Measurements from ENCODE around the gene MSRB3. TPM values are rescaled to one million over a fixed set of nuclear protein-coding genes. Genes with fewer than 3 reads are reported as not detected.

Gene MSRB3
- total RNA-seq, 1 donor from 2014 or later, result 125 TPM

GRCh38 chr12:65420941-65421340, 142.5 kb downstream of the MSRB3 start:
- Histone ChIP-seq H3K27ac (replicated peaks) (no peak overlapping the region), H3K4me1 (no peaks in the 10 kb centered on the region), H3K4me3 (no peak overlapping the region), H3K9me3 (replicated peaks) (peaks cover 47% of the 10 kb centered on the region), H3K27me3 (ENCODE audit: low read depth) (no peaks in the 10 kb centered on the region), H3K36me3 (peaks cover 36% of the 10 kb centered on the region)
- no peak for TF ChIP-seq CTCF (IDR thresholded peaks at IDR 0.05; ENCODE audit: borderline replicate concordance)
- intact Hi-C loops (cut with micrococcal nuclease), result no loop called here
- no peak for DNase-seq

- peaks cover 10% of the 10 kb centered on the region for H3K4me1 ChIP-seq
- no peaks in the 10 kb centered on the region for H3K27me3 ChIP-seq (ENCODE audit: low read depth)
- H3K27ac ChIP-seq (replicated peaks), result no peak overlapping the region
- H3K9me3 ChIP-seq (replicated peaks), result peaks cover 35% of the 10 kb centered on the region
- no peak overlapping the region for H3K4me3 ChIP-seq
- no peak for TF ChIP-seq CTCF (IDR thresholded peaks at IDR 0.05; ENCODE audit: borderline replicate concordance)
- intact Hi-C loops (cut with micrococcal nuclease), result no loop called here
- DNase-seq, result no peak
- peaks cover 12% of the 10 kb centered on the region for H3K36me3 ChIP-seq
Observed at GRCh38 chr12:65427646-65428045, 149.2 kb downstream of the MSRB3 start.

GRCh38 chr12:65430006-65430405, 151.5 kb downstream of the MSRB3 start:
- H3K27me3 ChIP-seq (ENCODE audit: low read depth), result no peaks in the 10 kb centered on the region
- H3K27ac ChIP-seq (replicated peaks), result no peak overlapping the region
- H3K4me1 ChIP-seq, result peaks cover 10% of the 10 kb centered on the region
- H3K36me3 ChIP-seq, result peaks cover 12% of the 10 kb centered on the region
- no peak for TF ChIP-seq CTCF (IDR thresholded peaks at IDR 0.05; ENCODE audit: borderline replicate concordance)
- DNase-seq, result no peak
- H3K4me3 ChIP-seq, result no peak overlapping the region
- intact Hi-C loops (cut with micrococcal nuclease), result no loop called here
- H3K9me3 ChIP-seq (replicated peaks), result peaks cover 27% of the 10 kb centered on the region

GRCh38 chr12:65430571-65431306, 152.3 kb downstream of the MSRB3 start:
- Histone ChIP-seq H3K9me3 (replicated peaks) (peaks cover 20% of the 10 kb centered on the region), H3K4me3 (no peak overlapping the region), H3K4me1 (peaks cover 10% of the 10 kb centered on the region), H3K36me3 (peaks cover 10% of the 10 kb centered on the region), H3K27me3 (ENCODE audit: low read depth) (no peaks in the 10 kb centered on the region), H3K27ac (replicated peaks) (no peak overlapping the region)
- intact Hi-C loops (cut with micrococcal nuclease), result no loop called here
- DNase-seq, result no peak
- no peak for TF ChIP-seq CTCF (IDR thresholded peaks at IDR 0.05; ENCODE audit: borderline replicate concordance)

GRCh38 chr12:65432114-65432513, 153.6 kb downstream of the MSRB3 start:
- TF ChIP-seq CTCF (IDR thresholded peaks at IDR 0.05; ENCODE audit: borderline replicate concordance), result no peak
- H3K27me3 ChIP-seq (ENCODE audit: low read depth), result no peaks in the 10 kb centered on the region

More at GRCh38 chr12:65432114-65432513, 153.6 kb downstream of the MSRB3 start:
- no peak overlapping the region for H3K4me3 ChIP-seq
- DNase-seq, result no peak
- H3K36me3 ChIP-seq, result peaks cover 2% of the 10 kb centered on the region
- peaks cover 6% of the 10 kb centered on the region for H3K9me3 ChIP-seq (replicated peaks)
- H3K27ac ChIP-seq (replicated peaks), result no peak overlapping the region
- peaks cover 10% of the 10 kb centered on the region for H3K4me1 ChIP-seq
- intact Hi-C loops (cut with micrococcal nuclease), result no loop called here

Measured in left ventricle myocardium inferior (tissue), 1 donor.